Stomach (tissue), 9 donors: ENCODE data around the gene DEPDC1. TPM values are rescaled to one million over a fixed set of nuclear protein-coding genes. Genes with fewer than 3 reads are reported as not detected.
"Not testable (repeated sequence)": the region's sequence is repeated elsewhere in the genome, so short reads cannot be mapped to it uniquely, and the experiment has no call there.

Source experiments
- DNase-seq, 2 donors: peaks; one replicate each; pipeline versions ENCODE4 v3.0.0 to v3.0.0-alpha.2; 2013 to 2019
- H3K27ac ChIP-seq, 5 donors: fragments of 200-600 bp in 4 of 5; sonication (generic) in 4 of 5; one replicate each; pipeline ENCODE4 v1.5.1; 2013 to 2019; ENCODE audit warnings: mild to moderate bottlenecking in 1 of 5, moderate library complexity in 1 of 5
- H3K27me3 ChIP-seq, 3 donors: fragments of 200-600 bp; sonication (generic); one replicate each; pipeline ENCODE4 v1.5.1; 2017 to 2019; ENCODE audit warnings: mixed run types in 1 of 3
- H3K36me3 ChIP-seq, 4 donors: fragments of 200-600 bp; sonication (generic); 1 replicate in 3 of 4; 2 replicates in 1 of 4; pipeline ENCODE4 v1.5.1; 2016 to 2019
- H3K4me1 ChIP-seq, 4 donors: fragments of 200-600 bp; sonication (generic); one replicate each; pipeline ENCODE4 v1.5.1; 2016 to 2019
- H3K4me3 ChIP-seq, 4 donors: fragments of 200-600 bp; sonication (generic) in 3 of 4; one replicate each; pipeline ENCODE4 v1.5.1; 2016 to 2019; ENCODE audit warnings: mild to moderate bottlenecking in 1 of 4
- H3K9me3 ChIP-seq, 4 donors: fragments of 200-600 bp; sonication (generic); one replicate each; pipeline ENCODE4 v1.5.1; 2016 to 2019
- CTCF ChIP-seq, 7 experiments: fragments of 450-650 bp in 4 of 7; fragments of 200-600 bp in 3 of 7; sonication (generic) in 3 of 7; IDR thresholded peaks; one replicate each; pipeline ENCODE4 v1.5.1; 2016 to 2019; ENCODE audit warnings: antibody characterized with exemption in 7 of 7, control low read depth in 2 of 7, mild to moderate bottlenecking in 1 of 7
- EP300 ChIP-seq: sonication (generic); formaldehyde crosslinking; IDR thresholded peaks from one replicate; pipeline ENCODE4 v1.6.1; 2017; ENCODE audit warnings: antibody characterized with exemption
- POLR2A ChIP-seq, 4 donors: fragments of 450-650 bp; IDR thresholded peaks; one replicate each; pipeline ENCODE4 v1.6.1; 2016; ENCODE audit warnings: antibody characterized with exemption in 4 of 4, control low read depth in 2 of 4, mild to moderate bottlenecking in 1 of 4, moderate library complexity in 1 of 4
- POLR2AphosphoS5 ChIP-seq, 3 donors: sonication (generic); formaldehyde crosslinking; IDR thresholded peaks; one replicate each; pipeline ENCODE4 v1.6.1; 2016; ENCODE audit warnings: antibody characterized with exemption in 3 of 3
- WGBS, 5 donors: extraction: QIAGEN DNeasy Blood & Tissue Kit in 3 of 5; methylation state at CpG; one replicate each; pipeline versions ENCODE4 v1.1.5 to v1.1.7; 2013 to 2018; 5-methylcytosine and 5-hydroxymethylcytosine counted together
- intact Hi-C: fragments of 100-400 bp; cut with DNase I; formaldehyde crosslinking; loops from one replicate; pipeline ENCODE4 v1.15.1; 2023; ENCODE audit warnings: low total_unique reads
- polyA plus RNA-seq, 3 donors: library from polyadenylated mRNA; stranded (reverse); fragments of 200-250 nt; gene quantifications; one replicate each; pipeline ENCODE4 v1.2.3, GENCODE V29; 2013
- total RNA-seq, 5 donors: library from RNA; depleted of rRNA; stranded (reverse); fragments of >200 nt; gene quantifications; one replicate each; pipeline versions ENCODE4 v1.1.0 to v1.2.3, GENCODE V29; 2014 to 2016
- donor health status: healthy with polysubstance abuse.
- donor health status: Bipolar disorder and iron deficiency.
- donor health status: healthy.

Gene DEPDC1
- total and polyA plus RNA-seq, 8 donors, result 0.29 to 16.3 (median 2.4) TPM; not detected in 1

DNA sequence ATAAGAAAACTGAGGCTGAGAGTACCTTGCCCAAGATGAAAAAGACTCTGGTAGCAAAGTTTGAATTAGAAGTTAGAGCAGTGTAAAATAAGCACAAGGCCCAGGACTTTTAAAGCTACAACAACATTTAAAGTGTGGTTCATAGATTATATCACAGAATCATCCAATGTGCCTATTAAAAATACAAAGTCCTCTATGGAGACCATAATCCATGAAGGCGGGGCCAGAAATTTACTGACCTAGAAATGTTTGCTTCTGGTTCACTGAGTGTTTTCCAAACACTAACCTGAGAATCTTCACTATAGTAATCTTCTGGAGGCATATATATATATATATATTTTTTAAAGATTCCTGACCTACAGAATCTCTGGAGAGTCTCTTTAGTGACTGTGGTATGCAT, 12.3 kb downstream of the DEPDC1 start:
- no peaks in the 10 kb centered on the region for H3K9me3 ChIP-seq
- WGBS, 5 donors, result 83 to 97% (median 95%) methylated on average over 1 of the region's 1 CpG
- intact Hi-C loops, result no loop called here
- no peaks in the 10 kb centered on the region for H3K4me1 ChIP-seq
- DNase-seq, result no peak
- no peak overlapping the region for H3K27ac ChIP-seq
- no peaks in the 10 kb centered on the region for H3K27me3 ChIP-seq
- TF ChIP-seq EP300, result no peak
- no peak for TF ChIP-seq POLR2A (IDR thresholded peaks at IDR 0.05)
- no peak for TF ChIP-seq POLR2AphosphoS5 (IDR thresholded peaks at IDR 0.05)
- H3K4me3 ChIP-seq, result no peak overlapping the region
- H3K36me3 ChIP-seq, result peaks cover 0 to under 1% (median 0%) of the 10 kb centered on the region in 4 donors

GRCh38 chr1:68481041-68481440, 15.8 kb downstream of the DEPDC1 start:
- no peaks in the 10 kb centered on the region for H3K27me3 ChIP-seq
- H3K4me1 ChIP-seq, result no peaks in the 10 kb centered on the region
- intact Hi-C loops, result no loop called here
- no peak for DNase-seq
- H3K36me3 ChIP-seq, result peaks cover 0 to 7% (median 0%) of the 10 kb centered on the region in 4 donors
- no peaks in the 10 kb centered on the region for H3K9me3 ChIP-seq
- TF ChIP-seq EP300 (no peak), POLR2AphosphoS5 (IDR thresholded peaks at IDR 0.05) (no peak), CTCF (IDR thresholded peaks at IDR 0.05) (no peak), POLR2A (IDR thresholded peaks at IDR 0.05) (no peak)
- 84 to 96% (median 92%) methylated on average over 3 of the region's 3 CpGs for WGBS, 5 donors
- H3K27ac ChIP-seq, result no peak overlapping the region
- no peak overlapping the region for H3K4me3 ChIP-seq

- TF ChIP-seq POLR2A (IDR thresholded peaks at IDR 0.05), result no peak
- TF ChIP-seq POLR2AphosphoS5 (IDR thresholded peaks at IDR 0.05), result no peak
- no peak for TF ChIP-seq CTCF (IDR thresholded peaks at IDR 0.05)
- intact Hi-C loops, result no loop called here
- no peaks in the 10 kb centered on the region for H3K27me3 ChIP-seq
- H3K27ac ChIP-seq, result no peak overlapping the region
- DNase-seq, result no peak
- H3K36me3 ChIP-seq, result peaks cover 0 to 7% (median 0%) of the 10 kb centered on the region in 4 donors
- H3K9me3 ChIP-seq, result no peaks in the 10 kb centered on the region
- WGBS, 5 donors, result 91 to 99% (median 98%) methylated on average over 2 of the region's 2 CpGs
- H3K4me3 ChIP-seq, result no peak overlapping the region
- no peaks in the 10 kb centered on the region for H3K4me1 ChIP-seq
Measured at GRCh38 chr1:68479501-68479900, 17.4 kb downstream of the DEPDC1 start.

- WGBS, 5 donors, result 93 to 97% (median 96%) methylated on average over 2 of the region's 2 CpGs
- no peak for DNase-seq
- Histone ChIP-seq H3K27ac (no peak overlapping the region), H3K4me1 (no peaks in the 10 kb centered on the region), H3K36me3 (peaks cover 0 to 7% (median 0%) of the 10 kb centered on the region in 4 donors), H3K4me3 (no peak overlapping the region), H3K9me3 (no peaks in the 10 kb centered on the region), H3K27me3 (no peaks in the 10 kb centered on the region)
- intact Hi-C loops, result no loop called here
- no peak for TF ChIP-seq EP300
- no peak for TF ChIP-seq POLR2AphosphoS5 (IDR thresholded peaks at IDR 0.05)
- TF ChIP-seq POLR2A (IDR thresholded peaks at IDR 0.05), result no peak
- no peak for TF ChIP-seq CTCF (IDR thresholded peaks at IDR 0.05)
Measured at GRCh38 chr1:68478662-68479061, 18.2 kb downstream of the DEPDC1 start.

GRCh38 chr1:68476626-68477025, 20.3 kb downstream of the DEPDC1 start:
- H3K36me3 ChIP-seq, DNase-seq, H3K9me3 ChIP-seq, H3K27ac ChIP-seq, intact Hi-C loops, H3K27me3 ChIP-seq, H3K4me3 ChIP-seq, H3K4me1 ChIP-seq: not testable (repeated sequence)
- WGBS, 5 donors, result 47 to 66% (median 54%) methylated on average over 2 of the region's 2 CpGs
